ENCODE measurements around the gene DSCAM. TPM values are rescaled to one million over a fixed set of nuclear protein-coding genes. Genes with fewer than 3 reads are reported as not detected.

DSCAM gene
- total and polyA plus RNA-seq, 2 experiments from 2014 or later = 0.23 to 0.42 TPM

- Histone ChIP-seq H3K27ac (no peak overlapping the region), H3K27me3 (no peaks in the 10 kb centered on the region), H3K4me1 (ENCODE audit: low read depth) (no peaks in the 10 kb centered on the region), H3K9me3 (ENCODE audit: low read depth) (no peaks in the 10 kb centered on the region), H3K4me3 (no peak overlapping the region), H3K36me3 (no peaks in the 10 kb centered on the region)
- TF ChIP-seq, protein P1, sequence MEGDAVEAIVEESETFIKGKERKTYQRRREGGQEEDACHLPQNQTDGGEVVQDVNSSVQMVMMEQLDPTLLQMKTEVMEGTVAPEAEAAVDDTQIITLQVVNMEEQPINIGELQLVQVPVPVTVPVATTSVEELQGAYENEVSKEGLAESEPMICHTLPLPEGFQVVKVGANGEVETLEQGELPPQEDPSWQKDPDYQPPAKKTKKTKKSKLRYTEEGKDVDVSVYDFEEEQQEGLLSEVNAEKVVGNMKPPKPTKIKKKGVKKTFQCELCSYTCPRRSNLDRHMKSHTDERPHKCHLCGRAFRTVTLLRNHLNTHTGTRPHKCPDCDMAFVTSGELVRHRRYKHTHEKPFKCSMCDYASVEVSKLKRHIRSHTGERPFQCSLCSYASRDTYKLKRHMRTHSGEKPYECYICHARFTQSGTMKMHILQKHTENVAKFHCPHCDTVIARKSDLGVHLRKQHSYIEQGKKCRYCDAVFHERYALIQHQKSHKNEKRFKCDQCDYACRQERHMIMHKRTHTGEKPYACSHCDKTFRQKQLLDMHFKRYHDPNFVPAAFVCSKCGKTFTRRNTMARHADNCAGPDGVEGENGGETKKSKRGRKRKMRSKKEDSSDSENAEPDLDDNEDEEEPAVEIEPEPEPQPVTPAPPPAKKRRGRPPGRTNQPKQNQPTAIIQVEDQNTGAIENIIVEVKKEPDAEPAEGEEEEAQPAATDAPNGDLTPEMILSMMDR (IDR thresholded peaks at IDR 0.05; ENCODE audit: low read depth, low read length) = no peak
- DNase-seq (ENCODE audit: low read depth in 1 of 2, low spot score in 1 of 2) = no peak
Measured at GRCh38 chr21:40422896-40423635, 423.9 kb downstream of the DSCAM start.

DNA sequence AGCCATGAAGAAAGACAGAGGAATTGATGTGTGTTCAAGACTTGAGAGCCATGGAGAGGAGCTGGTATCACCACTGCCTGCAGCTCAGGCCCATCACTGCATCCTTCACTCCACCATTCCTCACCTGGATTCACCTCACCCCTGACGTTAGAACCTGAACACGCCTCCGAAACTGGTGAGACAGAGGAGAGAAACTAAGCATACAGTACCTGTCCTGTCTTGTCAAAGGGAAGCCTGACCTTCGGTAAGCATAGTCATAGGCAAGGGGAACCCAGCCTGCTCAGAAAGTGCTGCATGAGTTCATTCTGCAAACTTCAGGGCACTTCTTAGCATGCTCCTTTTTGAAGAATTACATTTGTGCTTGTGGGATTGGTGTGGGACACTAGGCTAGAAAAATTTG is 425.8 kb downstream of the DSCAM start:
- no peaks in the 10 kb centered on the region for H3K27me3 ChIP-seq
- no peak for DNase-seq (ENCODE audit: low read depth in 1 of 2, low spot score in 1 of 2)
- no peak overlapping the region for H3K4me3 ChIP-seq
- H3K9me3 ChIP-seq (ENCODE audit: low read depth) = no peaks in the 10 kb centered on the region
- TF ChIP-seq, protein P1 (IDR thresholded peaks at IDR 0.05; ENCODE audit: low read depth, low read length) = no peak
- H3K36me3 ChIP-seq = no peaks in the 10 kb centered on the region
- no peaks in the 10 kb centered on the region for H3K4me1 ChIP-seq (ENCODE audit: low read depth)
- H3K27ac ChIP-seq = no peak overlapping the region

GRCh38 chr21:40416572-40416971 is 430.4 kb downstream of the DSCAM start:
- Histone ChIP-seq H3K4me3 (no peak overlapping the region), H3K9me3 (ENCODE audit: low read depth) (no peaks in the 10 kb centered on the region), H3K36me3 (no peaks in the 10 kb centered on the region), H3K4me1 (ENCODE audit: low read depth) (no peaks in the 10 kb centered on the region), H3K27ac (no peak overlapping the region), H3K27me3 (no peaks in the 10 kb centered on the region)
- TF ChIP-seq, protein P1 (IDR thresholded peaks at IDR 0.05; ENCODE audit: low read depth, low read length) = no peak
- no peak for DNase-seq (ENCODE audit: low read depth in 1 of 2, low spot score in 1 of 2)

DNA sequence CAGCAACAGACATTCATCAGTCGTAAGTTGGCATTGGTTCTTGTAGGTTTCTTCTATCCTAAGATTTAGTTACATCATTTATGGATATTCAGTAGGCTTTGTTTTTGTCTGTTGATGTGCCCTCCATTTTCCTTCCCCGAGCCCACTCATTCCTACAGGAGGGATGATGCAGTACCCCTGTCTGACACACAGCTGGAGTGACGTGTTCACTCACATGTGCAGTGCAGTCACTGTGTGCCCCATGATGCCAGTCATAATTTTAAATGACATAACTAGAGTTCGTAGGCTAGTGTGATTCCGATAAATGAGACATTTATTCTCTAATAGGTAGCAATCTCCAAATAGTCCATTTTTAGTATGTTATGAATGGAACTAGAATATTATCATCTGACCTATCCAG is 438.4 kb downstream of the DSCAM start:
- no peak overlapping the region for H3K4me3 ChIP-seq
- H3K27ac ChIP-seq = no peak overlapping the region
- no peaks in the 10 kb centered on the region for H3K27me3 ChIP-seq
- no peaks in the 10 kb centered on the region for H3K4me1 ChIP-seq (ENCODE audit: low read depth)
- DNase-seq (ENCODE audit: low read depth in 1 of 2, low spot score in 1 of 2) = no peak
- no peaks in the 10 kb centered on the region for H3K36me3 ChIP-seq
- no peaks in the 10 kb centered on the region for H3K9me3 ChIP-seq (ENCODE audit: low read depth)
- TF ChIP-seq, protein P1 (IDR thresholded peaks at IDR 0.05; ENCODE audit: low read depth, low read length) = no peak

DNA sequence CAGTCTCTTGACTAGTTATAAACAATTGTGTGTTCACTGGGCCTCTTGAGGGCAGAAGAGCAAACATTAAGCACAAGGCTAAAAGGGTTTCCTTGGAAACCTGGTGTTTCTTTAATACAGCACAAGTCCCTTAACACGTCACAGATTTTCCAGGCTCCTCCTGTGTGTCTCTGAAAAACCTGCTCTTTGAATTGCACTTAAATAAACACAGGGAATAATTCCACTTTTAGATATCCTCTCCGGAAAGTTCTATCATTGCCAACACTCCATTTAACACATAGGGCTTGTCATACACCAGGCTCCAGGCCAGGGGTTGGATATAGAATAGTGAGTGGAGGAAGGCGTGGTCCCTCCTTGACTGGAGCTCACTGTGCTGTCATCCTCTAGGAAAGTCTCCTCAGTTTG is 442.6 kb downstream of the DSCAM start:
- no peak overlapping the region for H3K27ac ChIP-seq
- DNase-seq (ENCODE audit: low read depth in 1 of 2, low spot score in 1 of 2) = no peak
- H3K36me3 ChIP-seq = no peaks in the 10 kb centered on the region
- no peak overlapping the region for H3K4me3 ChIP-seq
- no peaks in the 10 kb centered on the region for H3K27me3 ChIP-seq
- no peaks in the 10 kb centered on the region for H3K9me3 ChIP-seq (ENCODE audit: low read depth)
- H3K4me1 ChIP-seq (ENCODE audit: low read depth) = no peaks in the 10 kb centered on the region
- TF ChIP-seq, protein P1 (IDR thresholded peaks at IDR 0.05; ENCODE audit: low read depth, low read length) = no peak
